DOHH2 (cell line): Measurements from ENCODE around the gene PAQR4.

Source experiments
- CTCF ChIP-seq: fragments of 200-600 bp; sonication (generic); IDR thresholded peaks from one replicate; pipeline ENCODE4 v1.5.1; 2014; ENCODE audit warnings: antibody characterized with exemption, mild to moderate bottlenecking, low read depth, low read length; ENCODE audit not compliant: poor library complexity, severe bottlenecking
- EZH2phosphoT487 ChIP-seq: fragments of 200-600 bp; sonication (generic); IDR thresholded peaks from 2 replicates; pipeline ENCODE4 v1.6.1; 2017; ENCODE audit warnings: borderline replicate concordance, mild to moderate bottlenecking, antibody characterized with exemption, low read length, moderate library complexity, mixed read lengths

GRCh38 chr16:2966808-2967191 is 2.3 kb upstream of the PAQR4 start:
- TF ChIP-seq CTCF (no peak), EZH2phosphoT487 (no peak)
